Glutamatergic neuron (in vitro differentiated cells): Measurements from ENCODE around the gene GRID1. TPM values are rescaled to one million over a fixed set of nuclear protein-coding genes. Genes with fewer than 3 reads are reported as not detected.

Experiments used
- DNase-seq: peaks from one replicate; pipeline ENCODE4 v3.0.0; 2022
- H3K27ac Mint-ChIP-seq: one replicate; pipeline ENCODE4 v1.8.0; 2020; ENCODE audit warnings: mild to moderate bottlenecking, mixed read lengths, inconsistent platforms; ENCODE audit not compliant: unreplicated experiment
- H3K27me3 Mint-ChIP-seq: one replicate; pipeline ENCODE4 v1.8.0; 2020; ENCODE audit warnings: mild to moderate bottlenecking, moderate library complexity, mixed read lengths, inconsistent platforms; ENCODE audit not compliant: unreplicated experiment
- H3K36me3 Mint-ChIP-seq: one replicate; pipeline ENCODE4 v1.8.0; 2020; ENCODE audit warnings: mild to moderate bottlenecking, mixed read lengths, inconsistent platforms; ENCODE audit not compliant: unreplicated experiment
- H3K4me1 Mint-ChIP-seq: one replicate; pipeline ENCODE4 v1.8.0; 2020; ENCODE audit warnings: mild to moderate bottlenecking, low read depth, mixed read lengths, inconsistent platforms; ENCODE audit not compliant: unreplicated experiment
- H3K4me3 Mint-ChIP-seq: one replicate; pipeline ENCODE4 v1.8.0; 2020; ENCODE audit warnings: mild to moderate bottlenecking, mixed read lengths, inconsistent platforms; ENCODE audit not compliant: unreplicated experiment
- H3K9me3 Mint-ChIP-seq: one replicate; pipeline ENCODE4 v1.8.0; 2020; ENCODE audit warnings: mild to moderate bottlenecking, moderate library complexity, mixed read lengths, inconsistent platforms; ENCODE audit not compliant: unreplicated experiment
- total RNA-seq: library from RNA; stranded (reverse); fragmentation: NEBNext Ultra II Directional; extraction: Animal tissue kit (Norgen Biotek cat#: 25700); gene quantifications from one replicate; pipeline ENCODE4 v1.2.1, GENCODE V29; 2021; ENCODE audit not compliant: unreplicated experiment
- TF ChIP-seq, protein P1 (sequence below): fragments of 200-600 bp; sonication (generic); IDR thresholded peaks from one replicate; pipeline ENCODE4 v1.5.0; 2021; ENCODE audit not compliant: partially characterized antibody, unreplicated experiment

Gene GRID1
- total RNA-seq, 1 donor from 2014 or later, result 8.0 TPM

DNA sequence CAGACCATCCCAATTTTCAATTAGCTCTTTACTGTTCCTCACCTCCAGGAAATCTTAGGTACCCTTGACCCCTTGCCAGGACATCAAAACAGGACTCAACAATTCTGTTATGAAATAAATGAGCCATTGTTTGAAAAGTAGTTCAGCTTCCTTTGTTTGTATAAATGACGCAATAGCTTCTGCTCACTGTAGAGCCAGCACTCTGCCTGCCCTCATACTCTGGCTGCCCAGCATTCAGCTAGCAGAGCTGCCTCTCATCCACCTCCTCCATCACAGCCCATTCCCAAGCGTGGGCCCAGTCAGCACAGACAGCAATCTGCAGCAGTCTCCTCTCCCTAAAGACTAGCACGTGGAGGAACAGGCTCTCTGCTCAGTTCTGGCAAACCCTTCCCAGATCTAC is 478.6 kb downstream of the GRID1 start:
- TF ChIP-seq, protein P1, sequence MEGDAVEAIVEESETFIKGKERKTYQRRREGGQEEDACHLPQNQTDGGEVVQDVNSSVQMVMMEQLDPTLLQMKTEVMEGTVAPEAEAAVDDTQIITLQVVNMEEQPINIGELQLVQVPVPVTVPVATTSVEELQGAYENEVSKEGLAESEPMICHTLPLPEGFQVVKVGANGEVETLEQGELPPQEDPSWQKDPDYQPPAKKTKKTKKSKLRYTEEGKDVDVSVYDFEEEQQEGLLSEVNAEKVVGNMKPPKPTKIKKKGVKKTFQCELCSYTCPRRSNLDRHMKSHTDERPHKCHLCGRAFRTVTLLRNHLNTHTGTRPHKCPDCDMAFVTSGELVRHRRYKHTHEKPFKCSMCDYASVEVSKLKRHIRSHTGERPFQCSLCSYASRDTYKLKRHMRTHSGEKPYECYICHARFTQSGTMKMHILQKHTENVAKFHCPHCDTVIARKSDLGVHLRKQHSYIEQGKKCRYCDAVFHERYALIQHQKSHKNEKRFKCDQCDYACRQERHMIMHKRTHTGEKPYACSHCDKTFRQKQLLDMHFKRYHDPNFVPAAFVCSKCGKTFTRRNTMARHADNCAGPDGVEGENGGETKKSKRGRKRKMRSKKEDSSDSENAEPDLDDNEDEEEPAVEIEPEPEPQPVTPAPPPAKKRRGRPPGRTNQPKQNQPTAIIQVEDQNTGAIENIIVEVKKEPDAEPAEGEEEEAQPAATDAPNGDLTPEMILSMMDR, result no peak
- Mint-ChIP-seq H3K36me3 (no peaks in the 10 kb centered on the region), H3K27me3 (peaks cover 2% of the 10 kb centered on the region), H3K9me3 (no peaks in the 10 kb centered on the region), H3K4me3 (no peak overlapping the region), H3K4me1 (no peaks in the 10 kb centered on the region), H3K27ac (no peak overlapping the region)
- no peak for DNase-seq

DNA sequence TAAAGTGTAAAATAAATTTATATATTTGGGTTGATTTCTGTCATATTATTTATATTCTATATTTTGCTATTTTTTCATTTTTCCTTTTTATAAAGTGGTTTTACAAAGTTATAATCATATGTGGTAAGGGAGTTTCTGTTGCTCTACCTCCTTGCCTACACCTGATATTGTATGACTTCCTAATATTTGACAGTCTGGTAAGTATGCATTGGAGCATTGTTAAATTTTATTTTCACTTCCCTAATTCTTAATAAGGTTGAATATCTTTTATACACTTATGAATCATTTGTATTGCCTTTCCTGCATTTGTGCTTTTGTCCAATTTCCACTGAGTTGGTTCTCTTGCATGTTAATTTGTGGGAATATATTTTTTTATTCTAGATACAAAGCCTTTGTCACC is 492.4 kb downstream of the GRID1 start:
- no peak for DNase-seq
- Mint-ChIP-seq H3K36me3 (peaks cover 6% of the 10 kb centered on the region), H3K4me1 (peaks cover 10% of the 10 kb centered on the region), H3K27me3 (no peaks in the 10 kb centered on the region), H3K27ac (no peak overlapping the region), H3K4me3 (no peak overlapping the region), H3K9me3 (peaks cover 2% of the 10 kb centered on the region)
- TF ChIP-seq, protein P1, result no peak

GRCh38 chr10:85873063-85873462 is 493.5 kb downstream of the GRID1 start:
- no peak for DNase-seq
- no peaks in the 10 kb centered on the region for H3K27me3 Mint-ChIP-seq
- H3K9me3 Mint-ChIP-seq, result peaks cover 2% of the 10 kb centered on the region
- no peak overlapping the region for H3K27ac Mint-ChIP-seq
- H3K4me3 Mint-ChIP-seq, result no peak overlapping the region
- peaks cover 10% of the 10 kb centered on the region for H3K4me1 Mint-ChIP-seq
- TF ChIP-seq, protein P1, result no peak
- H3K36me3 Mint-ChIP-seq, result peaks cover 6% of the 10 kb centered on the region

- DNase-seq, result no peak
- Mint-ChIP-seq H3K9me3 (no peaks in the 10 kb centered on the region), H3K27me3 (peaks cover 3% of the 10 kb centered on the region), H3K36me3 (no peaks in the 10 kb centered on the region), H3K4me3 (no peak overlapping the region), H3K4me1 (peaks cover 13% of the 10 kb centered on the region), H3K27ac (no peak overlapping the region)
- TF ChIP-seq, protein P1, result no peak
Measured at GRCh38 chr10:85868627-85869499, 497.7 kb downstream of the GRID1 start.

- no peaks in the 10 kb centered on the region for H3K36me3 Mint-ChIP-seq
- peaks cover 3% of the 10 kb centered on the region for H3K27me3 Mint-ChIP-seq
- H3K4me3 Mint-ChIP-seq, result no peak overlapping the region
- TF ChIP-seq, protein P1, result no peak
- peaks cover 9% of the 10 kb centered on the region for H3K4me1 Mint-ChIP-seq
- H3K9me3 Mint-ChIP-seq, result no peaks in the 10 kb centered on the region
- H3K27ac Mint-ChIP-seq, result no peak overlapping the region
- no peak for DNase-seq
Measured at GRCh38 chr10:85864868-85865526, 501.6 kb downstream of the GRID1 start.
